HG03575 (cell line): ENCODE measurements around the gene RAB22A.

ENCODE experiments used
- ATAC-seq: cut with Tn5 transposase; IDR thresholded peaks from one replicate; pipeline ENCODE4 v1.9.1; 2021; ENCODE audit not compliant: unreplicated experiment, insufficient number of reproducible peaks, low FRiP score; ENCODE audit errors: extremely low read depth

RAB22A gene

GRCh38 chr20:58296051-58296837 is 13.3 kb upstream of the RAB22A start:
- no peak for ATAC-seq

GRCh38 chr20:58297394-58297793 is 12.1 kb upstream of the RAB22A start:
- no peak for ATAC-seq

- no peak for ATAC-seq
Observed at GRCh38 chr20:58300321-58300720, 9.2 kb upstream of the RAB22A start.

- ATAC-seq, result no peak
Observed at GRCh38 chr20:58303547-58303946, 6.0 kb upstream of the RAB22A start.

- no peak for ATAC-seq
Observed at GRCh38 chr20:58305061-58305460, 4.5 kb upstream of the RAB22A start.

- no peak for ATAC-seq
Observed at GRCh38 chr20:58306421-58307261, 2.9 kb upstream of the RAB22A start.

GRCh38 chr20:58307270-58307669 is 2.2 kb upstream of the RAB22A start:
- no peak for ATAC-seq

GRCh38 chr20:58308290-58308679 is 1.2 kb upstream of the RAB22A start:
- no peak for ATAC-seq

GRCh38 chr20:58308680-58309527 is 611 bp upstream of the RAB22A start:
- no peak for ATAC-seq

- no peak for ATAC-seq
Observed at GRCh38 chr20:58310291-58310782, 822 bp downstream of the RAB22A start.

- no peak for ATAC-seq
Observed at GRCh38 chr20:58312836-58313235, 3.3 kb downstream of the RAB22A start.

- ATAC-seq, result no peak
Observed at GRCh38 chr20:58313396-58313795, 3.9 kb downstream of the RAB22A start.

GRCh38 chr20:58321205-58321604 is 11.7 kb downstream of the RAB22A start:
- no peak for ATAC-seq

GRCh38 chr20:58322083-58322482 is 12.6 kb downstream of the RAB22A start:
- ATAC-seq, result no peak

GRCh38 chr20:58325912-58326311 is 16.4 kb downstream of the RAB22A start:
- no peak for ATAC-seq

- ATAC-seq, result no peak
Observed at GRCh38 chr20:58327211-58327610, 17.7 kb downstream of the RAB22A start.

- ATAC-seq, result no peak
Observed at GRCh38 chr20:58328836-58329235, 19.3 kb downstream of the RAB22A start.

- no peak for ATAC-seq
Observed at GRCh38 chr20:58329711-58330110, 20.2 kb downstream of the RAB22A start.

- ATAC-seq, result no peak
Observed at GRCh38 chr20:58330249-58330648, 20.7 kb downstream of the RAB22A start.
